ENCODE results near the gene ACBD5.

The ACBD5 gene

GRCh38 chr10:27241652-27242472, 1.3 kb upstream of the ACBD5 start (continued):
- peak; percentile 98 for TF ChIP-seq SP3 (tag by site-specific recombination; IDR thresholded peaks at IDR 0.05)
- 0 out of 2 replicates have a peak, but pooled peaks have one; percentile 53 for TF ChIP-seq YY1 (tag by site-specific recombination; IDR thresholded peaks at IDR 0.05)
- TF ChIP-seq ZNF488 (tag by site-specific recombination; IDR thresholded peaks at IDR 0.05) = no peak
- TF ChIP-seq ZNF423 (tag by site-specific recombination; IDR thresholded peaks at IDR 0.05) = no peak
- TF ChIP-seq ZNF623 (tag by site-specific recombination; IDR thresholded peaks at IDR 0.05) = no peak
- TF ChIP-seq ZNF239 (tag by site-specific recombination; IDR thresholded peaks at IDR 0.05) = no peak
- no peak for TF ChIP-seq ZNF704 (tag by site-specific recombination; IDR thresholded peaks at IDR 0.05)
- TF ChIP-seq ZNF214 (tag by site-specific recombination; IDR thresholded peaks at IDR 0.05; ENCODE audit: borderline replicate concordance) = no peak
- TF ChIP-seq ZBTB8A (tag by site-specific recombination; IDR thresholded peaks at IDR 0.05) = peak; percentile 73; the same call in 1 of the 2 replicates
- TF ChIP-seq ZNF555 (tag by site-specific recombination; conservative IDR thresholded peaks at IDR 0.05) = no peak
- 0 out of 2 replicates have a peak, but pooled peaks have one; percentile 36 for TF ChIP-seq ZFP37 (tag by site-specific recombination; IDR thresholded peaks at IDR 0.05)
- no peak for TF ChIP-seq ZNF624 (tag by site-specific recombination; IDR thresholded peaks at IDR 0.05)
- no peak for TF ChIP-seq ZNF354C (tag by site-specific recombination; IDR thresholded peaks at IDR 0.05; ENCODE audit: borderline replicate concordance, low read depth)
- TF ChIP-seq TRIM28 (IDR thresholded peaks at IDR 0.05; ENCODE audit: borderline replicate concordance, low read length) = no peak
- TF ChIP-seq ZNF501 (tag by site-specific recombination; IDR thresholded peaks at IDR 0.05) = peak; percentile 86; the same call in 1 of the 2 replicates
- TF ChIP-seq ZNF513 (tag by site-specific recombination; IDR thresholded peaks at IDR 0.05) = no peak
- TF ChIP-seq ZNF133 (tag by site-specific recombination; IDR thresholded peaks at IDR 0.05) = no peak
- TF ChIP-seq HOXA7 (CRISPR knock-in tag; IDR thresholded peaks at IDR 0.05; ENCODE audit: borderline replicate concordance) = no peak
- TF ChIP-seq ZNF155 (tag by site-specific recombination; IDR thresholded peaks at IDR 0.05) = no peak
- TF ChIP-seq ZBTB17 (tag by site-specific recombination; IDR thresholded peaks at IDR 0.05) = peak; percentile 67
- TF ChIP-seq TCF7L2 (IDR thresholded peaks at IDR 0.05; ENCODE audit: borderline replicate concordance, low read depth, low read length) = no peak
- no peak for TF ChIP-seq ZFP69B (tag by site-specific recombination; IDR thresholded peaks at IDR 0.05)
- TF ChIP-seq ZNF114 (tag by site-specific recombination; IDR thresholded peaks at IDR 0.05) = no peak
- TF ChIP-seq ZNF19 (tag by site-specific recombination; IDR thresholded peaks at IDR 0.05; ENCODE audit: low read depth) = no peak
- peak; percentile 99 for TF ChIP-seq PRDM10 (tag by site-specific recombination; IDR thresholded peaks at IDR 0.05)
- no peak for TF ChIP-seq ZNF768 (tag by site-specific recombination; IDR thresholded peaks at IDR 0.05)
- TF ChIP-seq ZNF560 (tag by site-specific recombination; IDR thresholded peaks at IDR 0.05; ENCODE audit: borderline replicate concordance) = no peak
- no peak for TF ChIP-seq ZNF18 (tag by site-specific recombination; IDR thresholded peaks at IDR 0.05)
- TF ChIP-seq GLI4 (tag by site-specific recombination; IDR thresholded peaks at IDR 0.05) = no peak
- TF ChIP-seq ZNF654 (tag by site-specific recombination; IDR thresholded peaks at IDR 0.05; ENCODE audit: low read depth) = no peak; the same call in 1 of the 2 replicates
- no peak for TF ChIP-seq ZNF146 (tag by site-specific recombination; IDR thresholded peaks at IDR 0.05)
- TF ChIP-seq ZXDB (tag by site-specific recombination; IDR thresholded peaks at IDR 0.05) = peak; percentile 79
- TF ChIP-seq ZNF426 (tag by site-specific recombination; IDR thresholded peaks at IDR 0.05) = no peak
